Skin epidermis (tissue), 12 donors: ENCODE data around the gene EBPL.
"Not testable (repeated sequence)": the region's sequence is repeated elsewhere in the genome, so short reads cannot be mapped to it uniquely, and the experiment has no call there.

ENCODE experiments used
- H3K27ac ChIP-seq, 21 experiments: fragments of 200-600 bp; sonication (generic) in 11 of 21; one replicate each; pipeline ENCODE4 v1.5.0; 2020; ENCODE audit warnings: mild to moderate bottlenecking in 3 of 21, inconsistent platforms in 2 of 21, moderate library complexity in 2 of 21
- H3K4me3 ChIP-seq, 7 experiments: fragments of 200-600 bp; sonication (generic) in 2 of 7; one replicate each; pipeline ENCODE4 v1.5.0; 2020; ENCODE audit warnings: inconsistent platforms in 2 of 7, mild to moderate bottlenecking in 2 of 7, moderate library complexity in 1 of 7

Gene EBPL

GRCh38 chr13:49690995-49691784, at the start of gene EBPL:
Gene EBPL, minus strand, starts transcription at chr13:49691486. Its CDS starts 62 bp downstream, at chr13:49691424.
- peak within 1 kb of the TSS; percentile 65 to 92 (median 80) for H3K4me3 ChIP-seq
- H3K27ac ChIP-seq, result peak within 1 kb of the TSS; percentile 35 to 90 (median 85)

GRCh38 chr13:49740870-49741269, 49.6 kb upstream of the EBPL start:
- Histone ChIP-seq H3K27ac (no peak overlapping the region), H3K4me3 (no peak overlapping the region)

- no peak overlapping the region for H3K27ac ChIP-seq
- H3K4me3 ChIP-seq, result no peak overlapping the region
Observed at GRCh38 chr13:49739498-49740187, 48.4 kb upstream of the EBPL start.

GRCh38 chr13:49733181-49733951, 42.1 kb upstream of the EBPL start:
- Histone ChIP-seq H3K27ac (no peak overlapping the region), H3K4me3 (no peak overlapping the region)

- H3K4me3 ChIP-seq, result no peak overlapping the region
- H3K27ac ChIP-seq, result no peak overlapping the region
Observed at GRCh38 chr13:49731766-49732165, 40.5 kb upstream of the EBPL start.

- Histone ChIP-seq H3K4me3 (no peak overlapping the region), H3K27ac (no peak overlapping the region)
Observed at GRCh38 chr13:49716615-49717014, 25.3 kb upstream of the EBPL start.

GRCh38 chr13:49714757-49715156, 23.5 kb upstream of the EBPL start:
- H3K4me3 ChIP-seq, result no peak overlapping the region
- H3K27ac ChIP-seq, result no peak overlapping the region

GRCh38 chr13:49711218-49711863, 20.1 kb upstream of the EBPL start:
- no peak overlapping the region for H3K4me3 ChIP-seq
- H3K27ac ChIP-seq, result no peak overlapping the region

GRCh38 chr13:49704264-49704663, 13.0 kb upstream of the EBPL start:
- H3K4me3 ChIP-seq, H3K27ac ChIP-seq: not testable (repeated sequence)

- Histone ChIP-seq H3K27ac (no peak overlapping the region), H3K4me3 (no peak overlapping the region)
Observed at GRCh38 chr13:49701491-49701890, 10.2 kb upstream of the EBPL start.

- no peak overlapping the region for H3K27ac ChIP-seq
- no peak overlapping the region for H3K4me3 ChIP-seq
Observed at GRCh38 chr13:49697468-49697867, 6.2 kb upstream of the EBPL start.

- Histone ChIP-seq H3K27ac (no peak overlapping the region), H3K4me3 (no peak overlapping the region)
Observed at GRCh38 chr13:49694446-49694845, 3.2 kb upstream of the EBPL start.

GRCh38 chr13:49693877-49694276, 2.6 kb upstream of the EBPL start:
- no peak overlapping the region for H3K4me3 ChIP-seq

GRCh38 chr13:49693191-49693733, 2.0 kb upstream of the EBPL start:
- H3K27ac ChIP-seq, result no peak overlapping the region

More at GRCh38 chr13:49693877-49694276, 2.6 kb upstream of the EBPL start:
- H3K27ac ChIP-seq, result no peak overlapping the region

GRCh38 chr13:49690133-49690994, 922 bp downstream of the EBPL start:
- peak overlapping the region in 20 of 21 experiments; percentile 36 to 90 (median 86) for H3K27ac ChIP-seq
- peak overlapping the region; percentile 65 to 92 (median 80) for H3K4me3 ChIP-seq

More at GRCh38 chr13:49693191-49693733, 2.0 kb upstream of the EBPL start:
- no peak overlapping the region for H3K4me3 ChIP-seq

- Histone ChIP-seq H3K27ac (no peak overlapping the region), H3K4me3 (no peak overlapping the region)
Observed at GRCh38 chr13:49683489-49683888, 7.8 kb downstream of the EBPL start.

- Histone ChIP-seq H3K4me3 (no peak overlapping the region), H3K27ac (no peak overlapping the region)
Observed at GRCh38 chr13:49681842-49682435, 9.3 kb downstream of the EBPL start.

GRCh38 chr13:49679246-49679645, 12.0 kb downstream of the EBPL start:
- H3K27ac ChIP-seq, result no peak overlapping the region
- H3K4me3 ChIP-seq, result no peak overlapping the region
